ENCODE data around the gene PDZRN4. TPM values are rescaled to one million over a fixed set of nuclear protein-coding genes. Genes with fewer than 3 reads are reported as not detected.

Gene PDZRN4
- total and polyA plus RNA-seq, 2 of the 4 experiments (the other 2 are of a cell fraction) = not detected

DNA sequence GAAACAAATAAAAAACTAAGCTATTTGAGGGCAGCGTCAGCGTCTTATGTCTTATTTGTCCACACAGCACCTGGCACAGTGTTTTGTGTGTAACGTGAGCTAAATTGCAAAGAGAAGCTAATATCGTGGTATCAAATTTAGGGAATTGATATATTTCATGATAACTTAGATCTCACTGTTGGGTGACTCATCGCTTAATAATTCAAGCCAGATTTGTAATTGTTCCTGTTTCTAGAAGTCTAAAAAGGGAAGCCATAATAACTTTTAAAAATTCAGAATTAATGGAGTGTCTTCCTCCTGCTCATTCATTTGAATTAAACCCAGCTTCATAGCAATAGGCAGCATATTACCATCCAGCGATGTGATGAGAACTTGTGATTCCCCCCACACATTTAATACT lies 214.7 kb downstream of the PDZRN4 start:
- Histone ChIP-seq H2BK5ac (ENCODE audit: low read depth, low read length, poor library complexity, severe bottlenecking) (no peak overlapping the region), H3K9me3 (ENCODE audit: control insufficient read depth, insufficient read depth, low read length) (no peaks in the 10 kb centered on the region), H2BK15ac (ENCODE audit: low read depth, low read length) (no peak overlapping the region), H4K5ac (ENCODE audit: low read depth, low read length) (no peak overlapping the region), H3K4me1 (ENCODE audit: control insufficient read depth, insufficient read depth, low read length) (no peaks in the 10 kb centered on the region), H3K23ac (ENCODE audit: low read depth, low read length) (no peak overlapping the region), H3K14ac (replicated peaks; ENCODE audit: low read depth, low read length) (no peak overlapping the region), H3K56ac (ENCODE audit: extremely low read depth, insufficient read depth, low read length) (no peak overlapping the region), H3K9me1 (ENCODE audit: insufficient read depth, low read length) (no peaks in the 10 kb centered on the region), H4K20me1 (ENCODE audit: insufficient read depth, low read length) (no peaks in the 10 kb centered on the region), H3K9ac (ENCODE audit: low read depth, low read length) (no peak overlapping the region), H3K4me2 (ENCODE audit: low read depth, low read length) (no peak overlapping the region), H2BK20ac (ENCODE audit: low read depth, low read length) (no peak overlapping the region), H2AK5ac (ENCODE audit: low read depth, low read length) (no peak overlapping the region), H3K27ac (ENCODE audit: insufficient read depth, low read length) (no peak overlapping the region), H2AK9ac (replicated peaks; ENCODE audit: low read depth, low read length, poor library complexity) (no peak overlapping the region), H4K91ac (ENCODE audit: insufficient read depth, low read depth, low read length) (no peak overlapping the region), H3K18ac (ENCODE audit: low read depth, low read length) (no peak overlapping the region), H3K4me3 (ENCODE audit: insufficient read depth, low read depth, low read length) (no peak overlapping the region), H3K36me3 (ENCODE audit: control insufficient read depth, insufficient read depth, low read length) (no peaks in the 10 kb centered on the region), H4K8ac (ENCODE audit: low read depth in 2 of 2, low read length in 2 of 2) (no peak overlapping the region), H2BK120ac (ENCODE audit: low read depth, low read length) (no peak overlapping the region), H3K4ac (ENCODE audit: low read depth, low read length) (no peak overlapping the region), H2AFZ (replicated peaks; ENCODE audit: low read length, poor library complexity) (no peak overlapping the region), H3K27me3 (ENCODE audit: control insufficient read depth, insufficient read depth, low read length) (no peaks in the 10 kb centered on the region), H3K79me1 (ENCODE audit: low read depth in 1 of 2, low read length in 2 of 2) (no peaks in the 10 kb centered on the region)
- intact Hi-C loops (cut with micrococcal nuclease) = no loop called here
- no CpG with 5 or more reads among the region's 6 CpGs for WGBS, 2 experiments (ENCODE audit: extremely low coverage in 2 of 2, insufficient read length in 1 of 2)
- ATAC-seq (ENCODE audit: low read depth) = no peak
- dilution Hi-C loops (cut with HindIII; ENCODE audit: low sequenced_read_pairs, unreplicated experiment) = no loop called here
- no TSS peak for BruUV-seq (replicated peaks)
- TF ChIP-seq SMC3 (IDR thresholded peaks at IDR 0.05; ENCODE audit: low read depth, low read length) (no peak), NFE2L2 (IDR thresholded peaks at IDR 0.05; ENCODE audit: low read depth, low read length) (no peak), MAFK (IDR thresholded peaks at IDR 0.05; ENCODE audit: low read depth, low read length) (no peak), BHLHE40 (IDR thresholded peaks at IDR 0.05; ENCODE audit: low read depth, low read length) (no peak), CHD1 (IDR thresholded peaks at IDR 0.05; ENCODE audit: low read depth, low read length) (no peak), POLR2A (IDR thresholded peaks at IDR 0.05; ENCODE audit: low read depth, low read length) (no peak), RFX5 (IDR thresholded peaks at IDR 0.05; ENCODE audit: low read depth, low read length) (no peak), RAD21 (IDR thresholded peaks at IDR 0.05; ENCODE audit: low read length) (no peak), CEBPB (IDR thresholded peaks at IDR 0.05; ENCODE audit: low read depth, low read length) (no peak), RCOR1 (IDR thresholded peaks at IDR 0.05; ENCODE audit: insufficient replicate concordance, low read length) (no peak), FOS (IDR thresholded peaks at IDR 0.05; ENCODE audit: low read depth, low read length) (no peak), MXI1 (IDR thresholded peaks at IDR 0.05; ENCODE audit: borderline replicate concordance, low read depth, low read length) (no peak), MAZ (IDR thresholded peaks at IDR 0.05; ENCODE audit: borderline replicate concordance, low read depth, low read length) (no peak)
- TF ChIP-seq, protein P1, sequence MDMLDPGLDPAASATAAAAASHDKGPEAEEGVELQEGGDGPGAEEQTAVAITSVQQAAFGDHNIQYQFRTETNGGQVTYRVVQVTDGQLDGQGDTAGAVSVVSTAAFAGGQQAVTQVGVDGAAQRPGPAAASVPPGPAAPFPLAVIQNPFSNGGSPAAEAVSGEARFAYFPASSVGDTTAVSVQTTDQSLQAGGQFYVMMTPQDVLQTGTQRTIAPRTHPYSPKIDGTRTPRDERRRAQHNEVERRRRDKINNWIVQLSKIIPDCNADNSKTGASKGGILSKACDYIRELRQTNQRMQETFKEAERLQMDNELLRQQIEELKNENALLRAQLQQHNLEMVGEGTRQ (IDR thresholded peaks at IDR 0.05; ENCODE audit: low read depth, low read length) = no peak
- TF ChIP-seq, protein P2, sequence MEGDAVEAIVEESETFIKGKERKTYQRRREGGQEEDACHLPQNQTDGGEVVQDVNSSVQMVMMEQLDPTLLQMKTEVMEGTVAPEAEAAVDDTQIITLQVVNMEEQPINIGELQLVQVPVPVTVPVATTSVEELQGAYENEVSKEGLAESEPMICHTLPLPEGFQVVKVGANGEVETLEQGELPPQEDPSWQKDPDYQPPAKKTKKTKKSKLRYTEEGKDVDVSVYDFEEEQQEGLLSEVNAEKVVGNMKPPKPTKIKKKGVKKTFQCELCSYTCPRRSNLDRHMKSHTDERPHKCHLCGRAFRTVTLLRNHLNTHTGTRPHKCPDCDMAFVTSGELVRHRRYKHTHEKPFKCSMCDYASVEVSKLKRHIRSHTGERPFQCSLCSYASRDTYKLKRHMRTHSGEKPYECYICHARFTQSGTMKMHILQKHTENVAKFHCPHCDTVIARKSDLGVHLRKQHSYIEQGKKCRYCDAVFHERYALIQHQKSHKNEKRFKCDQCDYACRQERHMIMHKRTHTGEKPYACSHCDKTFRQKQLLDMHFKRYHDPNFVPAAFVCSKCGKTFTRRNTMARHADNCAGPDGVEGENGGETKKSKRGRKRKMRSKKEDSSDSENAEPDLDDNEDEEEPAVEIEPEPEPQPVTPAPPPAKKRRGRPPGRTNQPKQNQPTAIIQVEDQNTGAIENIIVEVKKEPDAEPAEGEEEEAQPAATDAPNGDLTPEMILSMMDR (conservative IDR thresholded peaks at IDR 0.05; ENCODE audit: low read depth, low read length) = no peak
- TF ChIP-seq, protein P3, sequence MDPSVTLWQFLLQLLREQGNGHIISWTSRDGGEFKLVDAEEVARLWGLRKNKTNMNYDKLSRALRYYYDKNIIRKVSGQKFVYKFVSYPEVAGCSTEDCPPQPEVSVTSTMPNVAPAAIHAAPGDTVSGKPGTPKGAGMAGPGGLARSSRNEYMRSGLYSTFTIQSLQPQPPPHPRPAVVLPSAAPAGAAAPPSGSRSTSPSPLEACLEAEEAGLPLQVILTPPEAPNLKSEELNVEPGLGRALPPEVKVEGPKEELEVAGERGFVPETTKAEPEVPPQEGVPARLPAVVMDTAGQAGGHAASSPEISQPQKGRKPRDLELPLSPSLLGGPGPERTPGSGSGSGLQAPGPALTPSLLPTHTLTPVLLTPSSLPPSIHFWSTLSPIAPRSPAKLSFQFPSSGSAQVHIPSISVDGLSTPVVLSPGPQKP (IDR thresholded peaks at IDR 0.05; ENCODE audit: borderline replicate concordance, low read depth, low read length) = no peak
- in situ Hi-C loops (cut with MboI; ENCODE audit: low sequenced_read_pairs) = no loop called here
- DNase-seq = no peak
- POLR2A ChIA-PET (ENCODE audit: unreplicated experiment) = no interaction called here
- CTCF ChIA-PET = no interaction called here

Measured in IMR-90 (cell line).